ENCODE data around the gene STX7.

- TF ChIP-seq CTCF (IDR thresholded peaks at IDR 0.05 in 8 of 11, conservative IDR thresholded peaks at IDR 0.05 in 3 of 11) (no peak), POLR2AphosphoS5 (IDR thresholded peaks at IDR 0.05) (no peak)
These were observed 67.5 kb downstream of the STX7 start for GRCh38 chr6:132445201-132445951.
